PC-3 (cell line): Measurements from ENCODE around the gene KAT6B. TPM values are rescaled to one million over a fixed set of nuclear protein-coding genes. Genes with fewer than 3 reads are reported as not detected.

Experiments
- ATAC-seq: fragments of 200-7000 bp; cut with Tn5 transposase; 2 replicates; pipeline ENCODE4 v1.9.1; 2020; ENCODE audit warnings: mild to moderate bottlenecking, moderate library complexity
- BruUV-seq: library from RNA; stranded (reverse); fragments of 400-500 nt; replicated peaks from 2 replicates; lab custom pipeline; 2021; lab: Mats Ljungman, UMichigan
- CTCF ChIA-PET: fragments of 300-600 bp; sonication (Branson Sonifier 250); formaldehyde crosslinking; loops from one replicate; lab custom pipeline; 2022; ENCODE audit warnings: antibody characterized with exemption; lab: Charles Lee
- POLR2A ChIA-PET: fragments of 300-600 bp; sonication (Branson Sonifier 250); formaldehyde crosslinking; loops from one replicate; lab custom pipeline; 2022; ENCODE audit warnings: antibody characterized with exemption; ENCODE audit not compliant: unreplicated experiment; lab: Charles Lee
- DNase-seq: peaks from one replicate; pipeline ENCODE4 v3.0.0-alpha.2; 2015
- H2AFZ ChIP-seq: fragments of 300-600 bp; sonication (generic); 2 replicates; pipeline ENCODE4 v1.6.0; 2016; ENCODE audit warnings: antibody characterized with exemption, low read length
- H3F3A ChIP-seq: fragments of 300-600 bp; sonication (generic); one replicate; pipeline ENCODE4 v1.6.0; 2017; ENCODE audit warnings: antibody characterized with exemption, low read length, control low read depth, mild to moderate bottlenecking; ENCODE audit not compliant: unreplicated experiment
- H3K27ac ChIP-seq: fragments of 300-600 bp; sonication (generic); 2 replicates; pipeline ENCODE4 v1.5.1; 2016; ENCODE audit warnings: mild to moderate bottlenecking, low read length
- H3K27me3 ChIP-seq: fragments of 300-600 bp; sonication (generic); 2 replicates; pipeline ENCODE4 v1.6.1; 2016; ENCODE audit warnings: low read length, mixed read lengths
- H3K36me3 ChIP-seq: fragments of 300-600 bp; sonication (generic); 2 replicates; pipeline ENCODE4 v1.6.1; 2016; ENCODE audit warnings: low read depth, mixed run types, low read length, mixed read lengths
- H3K4me1 ChIP-seq: fragments of 300-600 bp; sonication (generic); 2 replicates; pipeline ENCODE4 v1.5.1; 2016; ENCODE audit warnings: low read length; ENCODE audit not compliant: insufficient read depth
- H3K4me2 ChIP-seq: fragments of 300-600 bp; sonication (generic); 2 replicates; pipeline ENCODE4 v1.6.0; 2016; ENCODE audit warnings: low read length
- H3K4me3 ChIP-seq: fragments of 300-600 bp; sonication (generic); 2 replicates; pipeline ENCODE4 v1.5.1; 2016; ENCODE audit warnings: mild to moderate bottlenecking, low read length, mixed read lengths
- H3K79me2 ChIP-seq: fragments of 300-600 bp; sonication (generic); 2 replicates; pipeline ENCODE4 v1.6.1; 2017; ENCODE audit warnings: low read length, mixed read lengths
- H3K9ac ChIP-seq: fragments of 300-600 bp; sonication (generic); 2 replicates; pipeline ENCODE4 v1.6.0; 2016; ENCODE audit warnings: mild to moderate bottlenecking, low read length
- H3K9me2 ChIP-seq: fragments of 300-600 bp; sonication (generic); replicated peaks from 2 replicates; pipeline ENCODE4 v1.6.1; 2016; ENCODE audit warnings: mixed run types, low read length, mixed read lengths
- H3K9me3 ChIP-seq: fragments of 300-600 bp; sonication (generic); 2 replicates; pipeline ENCODE4 v1.6.1; 2016; ENCODE audit warnings: low read length, mixed read lengths
- H4K20me1 ChIP-seq: fragments of 300-600 bp; sonication (generic); 2 replicates; pipeline ENCODE4 v1.6.1; 2016; ENCODE audit warnings: low read length, mixed read lengths
- CTCF ChIP-seq: fragments of 300-600 bp; sonication (generic); conservative IDR thresholded peaks from 2 replicates; pipeline ENCODE4 v1.5.1; 2017; ENCODE audit warnings: antibody characterized with exemption, low read depth, mild to moderate bottlenecking, low read length
- EZH2 ChIP-seq: fragments of 300-600 bp; sonication (generic); IDR thresholded peaks from one replicate; pipeline ENCODE4 v1.6.1; 2017; ENCODE audit warnings: antibody characterized with exemption, mild to moderate bottlenecking, low read length; ENCODE audit not compliant: unreplicated experiment
- EZH2phosphoT487 ChIP-seq: fragments of 300-600 bp; sonication (generic); IDR thresholded peaks from 2 replicates; pipeline ENCODE4 v1.6.1; 2018; ENCODE audit warnings: mild to moderate bottlenecking, antibody characterized with exemption, low read length, borderline replicate concordance
- intact Hi-C: fragments of 100-400 bp; cut with micrococcal nuclease; formaldehyde crosslinking; loops from 2 replicates; pipeline ENCODE4 v1.9.0; 2023
- total RNA-seq: library from RNA; depleted of rRNA; stranded (reverse); fragments of >200 nt; gene quantifications from 2 replicates; pipeline ENCODE4 v1.2.3, GENCODE V29; 2014

KAT6B gene
- total RNA-seq, 1 experiment from 2014 or later: 94.5 TPM

DNA sequence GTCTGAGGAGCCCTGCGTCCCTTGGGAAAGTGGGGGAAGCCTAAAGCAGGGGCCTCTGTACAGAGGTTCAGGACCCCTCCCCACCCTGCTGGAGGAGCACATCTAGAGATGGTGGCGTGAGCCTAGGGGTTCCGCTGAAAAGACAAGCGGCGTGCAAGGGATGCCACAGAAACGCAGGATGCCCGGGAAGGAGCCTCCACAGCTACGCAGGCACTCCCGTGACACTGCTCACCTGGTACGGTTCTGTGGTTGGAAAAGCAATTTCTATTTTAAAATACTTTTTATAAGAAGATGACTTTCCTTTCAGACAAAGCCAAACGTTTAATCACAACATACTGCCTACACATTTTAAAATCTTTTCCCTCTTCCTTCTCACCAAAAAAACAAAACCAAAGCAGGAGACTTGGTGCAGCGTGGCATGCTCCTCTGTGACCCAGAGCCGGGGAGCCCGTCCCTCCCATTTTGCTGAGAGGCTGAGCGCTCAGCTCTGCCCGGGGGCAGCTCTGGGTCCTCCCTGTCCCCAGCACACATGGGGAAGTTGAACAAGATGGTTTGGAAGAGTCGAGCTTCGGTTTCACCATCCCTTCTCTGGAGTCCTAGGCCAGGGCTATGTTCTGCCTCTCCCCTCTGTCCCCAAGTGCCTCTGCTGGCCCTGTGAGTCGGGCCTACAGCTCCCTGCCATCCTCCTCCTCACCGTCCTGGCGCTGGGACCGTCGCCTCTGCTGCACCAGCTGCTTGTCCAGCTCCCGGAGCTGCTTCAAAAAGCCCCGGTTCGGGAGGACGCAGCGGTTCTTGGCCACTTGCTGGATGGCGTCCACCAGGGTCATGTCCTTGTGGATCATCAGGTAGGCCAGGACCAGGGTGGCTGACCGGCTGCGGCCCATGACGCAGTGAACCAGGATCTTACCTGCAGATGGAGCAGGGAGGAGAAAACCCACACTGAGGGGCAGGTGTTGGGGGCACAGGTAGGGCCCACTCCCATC is 211.1 kb downstream of the KAT6B start:
- Histone ChIP-seq H3K4me2 (no peak overlapping the region), H3K9ac (no peak overlapping the region), H3K9me2 (no peaks in the 10 kb centered on the region), H3K36me3 (no peaks in the 10 kb centered on the region), H3K4me1 (peaks cover 17% of the 10 kb centered on the region), H3K79me2 (no peaks in the 10 kb centered on the region), H3K27ac (no peak overlapping the region), H3K27me3 (no peaks in the 10 kb centered on the region), H3K9me3 (no peaks in the 10 kb centered on the region), H4K20me1 (no peaks in the 10 kb centered on the region), H2AFZ (no peak overlapping the region), H3F3A (peaks cover 1% of the 10 kb centered on the region), H3K4me3 (no peak overlapping the region)
- no TSS peak for BruUV-seq
- ChIA-PET POLR2A (no interaction called here), CTCF (no interaction called here)
- TF ChIP-seq CTCF: no peak
- TF ChIP-seq EZH2: no peak
- TF ChIP-seq EZH2phosphoT487: no peak
- intact Hi-C loops: no loop called here
- DNase-seq: no peak
- no peak for ATAC-seq

GRCh38 chr10:75038335-75038734 is 211.9 kb downstream of the KAT6B start:
- no peaks in the 10 kb centered on the region for H3K9me2 ChIP-seq
- no peaks in the 10 kb centered on the region for H3K79me2 ChIP-seq
- ATAC-seq (no peak), DNase-seq (no peak)
- H2AFZ ChIP-seq: no peak overlapping the region
- no peak overlapping the region for H3K9ac ChIP-seq
- no peak for TF ChIP-seq EZH2phosphoT487
- TF ChIP-seq CTCF: no peak
- TF ChIP-seq EZH2: no peak
- ChIA-PET CTCF (no interaction called here), POLR2A (no interaction called here)
- no TSS peak for BruUV-seq
- intact Hi-C loops: no loop called here
- no peaks in the 10 kb centered on the region for H4K20me1 ChIP-seq
- no peak overlapping the region for H3K4me3 ChIP-seq
- no peaks in the 10 kb centered on the region for H3K9me3 ChIP-seq
- H3K4me2 ChIP-seq: no peak overlapping the region
- no peaks in the 10 kb centered on the region for H3K27me3 ChIP-seq
- no peaks in the 10 kb centered on the region for H3K36me3 ChIP-seq
- H3F3A ChIP-seq: peaks cover 10% of the 10 kb centered on the region
- no peak overlapping the region for H3K27ac ChIP-seq
- H3K4me1 ChIP-seq: peaks cover 26% of the 10 kb centered on the region

DNA sequence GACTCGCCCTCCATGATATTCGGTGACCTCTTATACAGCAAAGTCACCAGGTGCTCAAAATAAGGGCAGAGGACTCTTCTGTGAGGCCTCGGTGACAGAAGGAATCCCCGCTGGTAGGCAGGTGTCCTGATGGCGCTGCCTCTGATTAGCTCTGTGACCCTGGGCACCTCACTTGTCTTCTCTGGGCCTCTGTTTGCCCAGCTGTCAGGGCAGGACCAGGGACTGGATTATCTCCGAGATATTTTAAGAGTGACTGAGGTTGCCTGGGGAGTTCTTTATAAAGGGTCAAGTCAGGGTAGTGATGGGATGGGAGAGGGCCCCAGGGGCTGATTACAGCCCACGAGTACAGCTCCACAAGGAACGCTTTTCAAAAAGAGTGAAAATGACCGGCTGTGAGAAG is 214.2 kb downstream of the KAT6B start:
- Histone ChIP-seq H2AFZ (no peak overlapping the region), H3K9me2 (no peaks in the 10 kb centered on the region), H3K4me3 (no peak overlapping the region), H3K27me3 (no peaks in the 10 kb centered on the region), H3F3A (peaks cover 10% of the 10 kb centered on the region), H3K79me2 (no peaks in the 10 kb centered on the region), H4K20me1 (no peaks in the 10 kb centered on the region), H3K4me1 (peaks cover 18% of the 10 kb centered on the region), H3K9ac (no peak overlapping the region), H3K4me2 (no peak overlapping the region), H3K27ac (no peak overlapping the region), H3K9me3 (no peaks in the 10 kb centered on the region), H3K36me3 (no peaks in the 10 kb centered on the region)
- intact Hi-C loops: no loop called here
- POLR2A ChIA-PET: no interaction called here
- CTCF ChIA-PET: no interaction called here
- TF ChIP-seq EZH2 (no peak), EZH2phosphoT487 (no peak), CTCF (no peak)
- no TSS peak for BruUV-seq
- DNase-seq: no peak
- ATAC-seq: no peak
